GM21529 (cell line): ENCODE results near the gene CNOT4.
"Not testable (repeated sequence)": the region's sequence is repeated elsewhere in the genome, so short reads cannot be mapped to it uniquely, and the experiment has no call there.

ENCODE experiments used
- ATAC-seq: cut with Tn5 transposase; IDR thresholded peaks from one replicate; pipeline ENCODE4 v1.9.1; 2021; ENCODE audit not compliant: unreplicated experiment

CNOT4 gene

GRCh38 chr7:135366843-135367508 lies 142.9 kb downstream of the CNOT4 start:
- no peak for ATAC-seq

GRCh38 chr7:135365721-135366120 lies 144.2 kb downstream of the CNOT4 start:
- no peak for ATAC-seq

GRCh38 chr7:135364206-135364605 lies 145.7 kb downstream of the CNOT4 start:
- ATAC-seq = no peak

- ATAC-seq = no peak
Measured at GRCh38 chr7:135362871-135363270, 147.0 kb downstream of the CNOT4 start.

GRCh38 chr7:135361788-135362187 lies 148.1 kb downstream of the CNOT4 start:
- no peak for ATAC-seq

- ATAC-seq = no peak
Measured at GRCh38 chr7:135359615-135360014, 150.3 kb downstream of the CNOT4 start.

GRCh38 chr7:135355377-135356048 lies 154.4 kb downstream of the CNOT4 start:
- ATAC-seq = no peak

GRCh38 chr7:135353832-135354231 lies 156.1 kb downstream of the CNOT4 start:
- ATAC-seq = no peak

- no peak for ATAC-seq
Measured at GRCh38 chr7:135352285-135352684, 157.6 kb downstream of the CNOT4 start.

- not testable (repeated sequence) for ATAC-seq
Measured at GRCh38 chr7:135351070-135351469, 158.8 kb downstream of the CNOT4 start.

- ATAC-seq = no peak
Measured at GRCh38 chr7:135349746-135350145, 160.2 kb downstream of the CNOT4 start.

- ATAC-seq = no peak
Measured at GRCh38 chr7:135348493-135348892, 161.4 kb downstream of the CNOT4 start.

GRCh38 chr7:135343361-135343760 lies 166.5 kb downstream of the CNOT4 start:
- no peak for ATAC-seq

GRCh38 chr7:135342887-135343286 lies 167.0 kb downstream of the CNOT4 start:
- ATAC-seq = no peak

- ATAC-seq = no peak
Measured at GRCh38 chr7:135341049-135341448, 168.9 kb downstream of the CNOT4 start.

GRCh38 chr7:135337977-135338550 lies 171.8 kb downstream of the CNOT4 start:
- no peak for ATAC-seq

- no peak for ATAC-seq
Measured at GRCh38 chr7:135337506-135337905, 172.4 kb downstream of the CNOT4 start.

GRCh38 chr7:135335628-135336139 lies 174.2 kb downstream of the CNOT4 start:
- ATAC-seq = peak; percentile 67

- ATAC-seq = no peak
Measured at GRCh38 chr7:135334830-135335543, 174.9 kb downstream of the CNOT4 start.

GRCh38 chr7:135333946-135334345 lies 176.0 kb downstream of the CNOT4 start:
- no peak for ATAC-seq

- no peak for ATAC-seq
Measured at GRCh38 chr7:135333200-135333599, 176.7 kb downstream of the CNOT4 start.
